Colonic mucosa (tissue), 4 donors: ENCODE measurements around the gene RIMS1. TPM values are rescaled to one million over a fixed set of nuclear protein-coding genes. Genes with fewer than 3 reads are reported as not detected.

Source experiments
- DNase-seq: peaks from one replicate; pipeline ENCODE4 v3.0.0-alpha.2; 2020
- H3K27ac ChIP-seq: fragments of 200-600 bp; one replicate; pipeline ENCODE4 v1.8.0; 2021
- H3K27me3 ChIP-seq: fragments of 200-600 bp; one replicate; pipeline ENCODE4 v1.8.0; 2021
- H3K36me3 ChIP-seq: fragments of 200-600 bp; one replicate; pipeline ENCODE4 v1.8.0; 2021
- H3K4me1 ChIP-seq: fragments of 200-600 bp; one replicate; pipeline ENCODE4 v1.8.0; 2021; ENCODE audit warnings: mild to moderate bottlenecking
- H3K4me3 ChIP-seq: fragments of 200-600 bp; one replicate; pipeline ENCODE4 v1.8.0; 2021
- H3K9ac ChIP-seq, 2 donors: one replicate each; pipeline ENCODE4 v1.7.0; 2013; ENCODE audit warnings: control low read depth in 2 of 2, low read depth in 2 of 2, low read length in 2 of 2
- H3K9me3 ChIP-seq: fragments of 200-600 bp; one replicate; pipeline ENCODE4 v1.8.0; 2021
- intact Hi-C: fragments of 100-400 bp; cut with DNase I; formaldehyde crosslinking; loops from one replicate; pipeline ENCODE4 v1.14.1; 2022
- total RNA-seq, 2 donors: library from RNA; stranded (reverse); fragmentation: NEBNext Ultra II Directional in 1 of 2; extraction: Animal tissue kit (Norgen Biotek cat#: 25700) in 1 of 2; gene quantifications; one replicate each; pipeline ENCODE4 v1.2.1, GENCODE V29; 2021
- TF ChIP-seq, protein P1 (sequence below): fragments of 200-600 bp; IDR thresholded peaks from one replicate; pipeline ENCODE4 v1.8.0; 2022; ENCODE audit warnings: antibody characterized with exemption, mild to moderate bottlenecking
- donor health status: healthy.
- donor health status: DM: no; HTN: no; CAD: no.
- donor health status: DM: no; HTN: no; CAD: no.

The RIMS1 gene
- total RNA-seq, 2 donors from 2014 or later: 0.17 to 0.56 TPM

DNA sequence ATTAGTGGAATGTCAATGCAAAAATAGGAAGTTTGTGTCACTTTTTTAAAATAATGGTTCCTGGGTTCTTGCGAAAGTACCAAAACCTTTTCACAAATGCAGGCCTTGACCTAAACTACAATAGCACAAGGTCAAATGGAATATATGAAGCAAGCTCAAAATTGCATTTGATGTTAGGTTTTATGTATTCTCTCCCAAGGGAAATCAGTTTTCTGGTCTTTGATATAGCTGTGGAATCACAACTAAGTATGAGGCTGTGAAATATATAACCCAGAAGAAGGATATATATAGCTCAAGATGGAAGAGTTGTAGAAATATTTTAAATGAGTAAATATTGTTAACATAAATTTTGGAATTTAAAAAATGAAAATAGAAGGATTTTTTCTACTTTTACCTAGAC lies 327.3 kb downstream of the RIMS1 start:
- intact Hi-C loops: no loop called here
- H3K9ac ChIP-seq: no peak overlapping the region
- H3K9me3 ChIP-seq: no peaks in the 10 kb centered on the region
- no peaks in the 10 kb centered on the region for H3K36me3 ChIP-seq
- no peaks in the 10 kb centered on the region for H3K4me1 ChIP-seq
- H3K27ac ChIP-seq: no peak overlapping the region
- H3K27me3 ChIP-seq: no peaks in the 10 kb centered on the region
- no peak overlapping the region for H3K4me3 ChIP-seq
- TF ChIP-seq, protein P1, sequence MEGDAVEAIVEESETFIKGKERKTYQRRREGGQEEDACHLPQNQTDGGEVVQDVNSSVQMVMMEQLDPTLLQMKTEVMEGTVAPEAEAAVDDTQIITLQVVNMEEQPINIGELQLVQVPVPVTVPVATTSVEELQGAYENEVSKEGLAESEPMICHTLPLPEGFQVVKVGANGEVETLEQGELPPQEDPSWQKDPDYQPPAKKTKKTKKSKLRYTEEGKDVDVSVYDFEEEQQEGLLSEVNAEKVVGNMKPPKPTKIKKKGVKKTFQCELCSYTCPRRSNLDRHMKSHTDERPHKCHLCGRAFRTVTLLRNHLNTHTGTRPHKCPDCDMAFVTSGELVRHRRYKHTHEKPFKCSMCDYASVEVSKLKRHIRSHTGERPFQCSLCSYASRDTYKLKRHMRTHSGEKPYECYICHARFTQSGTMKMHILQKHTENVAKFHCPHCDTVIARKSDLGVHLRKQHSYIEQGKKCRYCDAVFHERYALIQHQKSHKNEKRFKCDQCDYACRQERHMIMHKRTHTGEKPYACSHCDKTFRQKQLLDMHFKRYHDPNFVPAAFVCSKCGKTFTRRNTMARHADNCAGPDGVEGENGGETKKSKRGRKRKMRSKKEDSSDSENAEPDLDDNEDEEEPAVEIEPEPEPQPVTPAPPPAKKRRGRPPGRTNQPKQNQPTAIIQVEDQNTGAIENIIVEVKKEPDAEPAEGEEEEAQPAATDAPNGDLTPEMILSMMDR: no peak
- DNase-seq: no peak

- no peak overlapping the region for H3K27ac ChIP-seq
- no peaks in the 10 kb centered on the region for H3K9me3 ChIP-seq
- H3K4me1 ChIP-seq: no peaks in the 10 kb centered on the region
- TF ChIP-seq, protein P1: no peak
- H3K36me3 ChIP-seq: no peaks in the 10 kb centered on the region
- no peak for DNase-seq
- no peaks in the 10 kb centered on the region for H3K27me3 ChIP-seq
- no peak overlapping the region for H3K4me3 ChIP-seq
- no peak overlapping the region for H3K9ac ChIP-seq
- intact Hi-C loops: no loop called here
Observed at GRCh38 chr6:72216222-72217068, 330.1 kb downstream of the RIMS1 start.

DNA sequence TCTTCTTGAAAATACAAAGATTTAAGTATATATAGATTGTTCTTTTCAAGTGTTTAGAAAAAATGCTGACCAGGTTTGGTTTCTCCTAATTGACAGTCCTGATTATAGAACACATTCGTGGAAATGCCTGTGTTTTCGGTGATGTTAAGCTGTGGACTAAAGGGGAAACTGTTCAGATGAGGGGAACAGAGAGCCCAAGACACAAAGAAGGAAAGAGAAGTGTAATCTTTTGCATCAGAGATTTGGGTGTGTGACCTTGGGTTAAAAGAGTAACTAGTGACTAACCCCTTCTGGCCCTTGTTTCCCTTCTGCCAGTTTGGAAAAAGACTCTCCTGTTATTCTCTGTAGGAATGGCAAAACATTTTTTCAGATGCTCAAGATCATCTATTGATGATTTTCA lies 331.3 kb downstream of the RIMS1 start:
- Histone ChIP-seq H3K9me3 (no peaks in the 10 kb centered on the region), H3K9ac (no peak overlapping the region), H3K4me1 (no peaks in the 10 kb centered on the region), H3K27me3 (no peaks in the 10 kb centered on the region), H3K36me3 (no peaks in the 10 kb centered on the region), H3K27ac (no peak overlapping the region), H3K4me3 (no peak overlapping the region)
- TF ChIP-seq, protein P1: no peak
- DNase-seq: no peak
- intact Hi-C loops: no loop called here

- DNase-seq: no peak
- H3K27ac ChIP-seq: no peak overlapping the region
- intact Hi-C loops: no loop called here
- no peak overlapping the region for H3K9ac ChIP-seq
- no peaks in the 10 kb centered on the region for H3K36me3 ChIP-seq
- H3K27me3 ChIP-seq: no peaks in the 10 kb centered on the region
- no peak overlapping the region for H3K4me3 ChIP-seq
- TF ChIP-seq, protein P1: peak; percentile 10
- no peaks in the 10 kb centered on the region for H3K9me3 ChIP-seq
- H3K4me1 ChIP-seq: no peaks in the 10 kb centered on the region
Observed at GRCh38 chr6:72218125-72218524, 331.8 kb downstream of the RIMS1 start.

GRCh38 chr6:72219536-72219935 lies 333.2 kb downstream of the RIMS1 start:
- intact Hi-C loops: no loop called here
- no peaks in the 10 kb centered on the region for H3K27me3 ChIP-seq

More at GRCh38 chr6:72219536-72219935, 333.2 kb downstream of the RIMS1 start:
- Histone ChIP-seq H3K4me3 (no peak overlapping the region), H3K9ac (no peak overlapping the region), H3K9me3 (no peaks in the 10 kb centered on the region), H3K4me1 (no peaks in the 10 kb centered on the region), H3K36me3 (no peaks in the 10 kb centered on the region), H3K27ac (no peak overlapping the region)
- DNase-seq: no peak
- TF ChIP-seq, protein P1: no peak
